ENCODE data around the gene PAPOLA. TPM values are rescaled to one million over a fixed set of nuclear protein-coding genes. Genes with fewer than 3 reads are reported as not detected.

PAPOLA gene
- 100 to 1,000 TPM; 168 to 207 (median 183) TPM for total RNA-seq
- total RNA-seq (2013): 203 TPM
- 158 to 413 (median 231) reads per million in 29 experiments for total RNA-seq

- H3K36me3 Mint-ChIP-seq: peaks cover 3% of the 10 kb centered on the region
- POLR2A ChIA-PET: no interaction called here
- peak within 1 kb of the TSS; percentile 94 for H3K27ac ChIP-seq (ENCODE audit: low read length)
- ATAC-seq (replicated peaks in 1 of 4) (peak; percentile 90 to 93 (median 92)), DNase-seq (peak; percentile 88 to 98 (median 94))
- peaks cover 0 to 3% of the 10 kb centered on the region in 2 donors for H3K27me3 Mint-ChIP-seq
- no peaks in the 10 kb centered on the region for H3K9me3 Mint-ChIP-seq
- under 1% methylated on average over 74 of the region's 87 CpGs for whole genome bisulfite sequencing (ENCODE audit: insufficient coverage)
- H3K27ac Mint-ChIP-seq: peak within 1 kb of the TSS; percentile 93
- H3K27me3 ChIP-seq (replicated peaks in 1 of 2; ENCODE audit: control insufficient read depth in 2 of 2, extremely low read depth in 1 of 2, insufficient read depth in 2 of 2, low read length in 1 of 2): peaks cover 0 to 3% of the 10 kb centered on the region in 2 experiments
- no peaks in the 10 kb centered on the region for H3K36me3 ChIP-seq (ENCODE audit: control insufficient read depth in 2 of 2, extremely low read depth in 1 of 2, insufficient read depth in 1 of 2, low read length in 1 of 2)
- CTCF ChIA-PET: no interaction called here
- peaks cover 29 to 30% of the 10 kb centered on the region in 2 experiments for H3K4me1 ChIP-seq (ENCODE audit: control insufficient read depth in 1 of 2, extremely low read depth in 1 of 2, insufficient read depth in 2 of 2, low read length in 2 of 2)
- H3K4me3 ChIP-seq (ENCODE audit: control insufficient read depth in 1 of 2, extremely low read depth in 1 of 2, low read length in 1 of 2): peak within 1 kb of the TSS; percentile 79 to 94
- H3K9me3 ChIP-seq: no peaks in the 10 kb centered on the region
- H3K4me3 Mint-ChIP-seq: peak within 1 kb of the TSS; percentile 95 to 100 (median 98)
- H3K4me1 Mint-ChIP-seq: peaks cover 43 to 52% (median 49%) of the 10 kb centered on the region in 3 donors
Observed at GRCh38 chr14:96501740-96502620, at the start of gene PAPOLA. Gene PAPOLA, plus strand, starts transcription at chr14:96502382. Its CDS starts 211 bp downstream, at chr14:96502593.

- Histone ChIP-seq H3K9me3 (no peaks in the 10 kb centered on the region), H3K4me3 (ENCODE audit: control insufficient read depth in 1 of 2, extremely low read depth in 1 of 2, low read length in 1 of 2) (no peak overlapping the region), H3K4me1 (ENCODE audit: control insufficient read depth in 1 of 2, extremely low read depth in 1 of 2, insufficient read depth in 2 of 2, low read length in 2 of 2) (no peaks in the 10 kb centered on the region), H3K36me3 (ENCODE audit: control insufficient read depth in 2 of 2, extremely low read depth in 1 of 2, insufficient read depth in 1 of 2, low read length in 1 of 2) (no peaks in the 10 kb centered on the region), H3K27ac (ENCODE audit: low read length) (no peak overlapping the region), H3K27me3 (replicated peaks in 1 of 2; ENCODE audit: control insufficient read depth in 2 of 2, extremely low read depth in 1 of 2, insufficient read depth in 2 of 2, low read length in 1 of 2) (peaks cover 0 to 2% of the 10 kb centered on the region in 2 experiments)
- Mint-ChIP-seq H3K27me3 (peaks cover 3 to 6% of the 10 kb centered on the region in 2 donors), H3K27ac (no peak overlapping the region), H3K9me3 (no peaks in the 10 kb centered on the region), H3K36me3 (no peaks in the 10 kb centered on the region), H3K4me3 (no peak overlapping the region), H3K4me1 (no peaks in the 10 kb centered on the region)
- WGBS (ENCODE audit: insufficient coverage): 76% methylated on average over 4 of the region's 6 CpGs
- no peak for ATAC-seq (replicated peaks in 1 of 4)
- DNase-seq: no peak
- ChIA-PET CTCF (no interaction called here), POLR2A (no interaction called here)
Observed at GRCh38 chr14:96452684-96453083, 49.5 kb upstream of the PAPOLA start.

DNA sequence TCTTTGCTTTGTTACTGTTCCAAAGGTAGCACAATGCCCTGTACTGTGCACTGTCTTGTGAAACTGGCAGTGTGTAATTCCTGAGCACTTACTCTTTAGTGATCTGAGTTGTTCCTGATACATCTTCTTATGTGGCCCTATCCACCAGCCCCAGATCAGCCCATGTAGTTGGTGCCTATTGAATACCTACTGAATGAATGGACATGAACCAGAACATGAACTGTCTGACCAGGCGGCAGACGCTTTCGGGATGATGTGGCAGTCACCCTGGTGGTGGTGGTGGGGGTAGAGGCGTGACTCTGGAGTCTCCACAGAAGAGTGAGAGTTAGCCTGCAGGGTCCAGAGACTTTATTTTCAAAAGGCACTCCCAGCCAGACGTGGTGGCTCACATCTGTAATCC, 46.6 kb upstream of the PAPOLA start:
- no peaks in the 10 kb centered on the region for H3K9me3 ChIP-seq
- DNase-seq (no peak), ATAC-seq (replicated peaks in 1 of 4) (no peak)
- peaks cover 0 to 2% of the 10 kb centered on the region in 2 experiments for H3K27me3 ChIP-seq (replicated peaks in 1 of 2; ENCODE audit: control insufficient read depth in 2 of 2, extremely low read depth in 1 of 2, insufficient read depth in 2 of 2, low read length in 1 of 2)
- no peaks in the 10 kb centered on the region for H3K36me3 ChIP-seq (ENCODE audit: control insufficient read depth in 2 of 2, extremely low read depth in 1 of 2, insufficient read depth in 1 of 2, low read length in 1 of 2)
- H3K27ac Mint-ChIP-seq: no peak overlapping the region
- WGBS (ENCODE audit: insufficient coverage): 68% methylated on average over 5 of the region's 5 CpGs
- H3K4me1 Mint-ChIP-seq: no peaks in the 10 kb centered on the region
- H3K4me3 Mint-ChIP-seq: no peak overlapping the region
- peaks cover 9 to 14% of the 10 kb centered on the region in 2 donors for H3K27me3 Mint-ChIP-seq
- ChIA-PET POLR2A (no interaction called here), CTCF (no interaction called here)
- no peaks in the 10 kb centered on the region for H3K9me3 Mint-ChIP-seq
- no peak overlapping the region for H3K4me3 ChIP-seq (ENCODE audit: control insufficient read depth in 1 of 2, extremely low read depth in 1 of 2, low read length in 1 of 2)
- no peaks in the 10 kb centered on the region for H3K4me1 ChIP-seq (ENCODE audit: control insufficient read depth in 1 of 2, extremely low read depth in 1 of 2, insufficient read depth in 2 of 2, low read length in 2 of 2)
- H3K36me3 Mint-ChIP-seq: no peaks in the 10 kb centered on the region
- H3K27ac ChIP-seq (ENCODE audit: low read length): no peak overlapping the region

DNA sequence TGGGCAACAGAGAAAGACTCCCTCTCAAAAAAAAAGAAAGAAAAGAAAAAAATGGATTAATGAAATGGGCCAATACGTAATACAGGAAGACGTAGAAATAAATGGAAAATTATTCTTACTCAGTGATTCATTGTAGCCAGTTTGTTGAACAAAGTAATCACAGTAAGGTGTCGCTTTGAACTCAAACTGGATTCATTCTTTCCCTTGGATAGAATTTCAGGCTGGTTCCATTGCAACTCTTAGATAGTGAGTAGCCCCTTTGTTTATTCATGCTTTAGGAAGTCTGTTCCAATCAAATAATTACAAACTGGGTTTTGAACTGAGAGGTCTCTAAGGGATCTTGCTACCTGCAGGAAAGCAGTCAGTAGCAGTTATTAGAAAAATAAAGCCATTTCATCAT, 42.3 kb upstream of the PAPOLA start:
- H3K9me3 Mint-ChIP-seq: no peaks in the 10 kb centered on the region
- peaks cover 9 to 15% of the 10 kb centered on the region in 2 donors for H3K27me3 Mint-ChIP-seq
- no peak overlapping the region for H3K4me3 Mint-ChIP-seq
- H3K4me1 ChIP-seq (ENCODE audit: control insufficient read depth in 1 of 2, extremely low read depth in 1 of 2, insufficient read depth in 2 of 2, low read length in 2 of 2): peaks cover 0 to 3% of the 10 kb centered on the region in 2 experiments
- peaks cover 6 to 9% (median 8%) of the 10 kb centered on the region in 3 donors for H3K4me1 Mint-ChIP-seq
- no peaks in the 10 kb centered on the region for H3K9me3 ChIP-seq
- ChIA-PET POLR2A (no interaction called here), CTCF (no interaction called here)
- ATAC-seq (replicated peaks in 1 of 4): no peak
- DNase-seq: no peak
- H3K36me3 Mint-ChIP-seq: no peaks in the 10 kb centered on the region
- no CpG with 5 or more reads among the region's 3 CpGs for WGBS (ENCODE audit: insufficient coverage)
- H3K27me3 ChIP-seq (replicated peaks in 1 of 2; ENCODE audit: control insufficient read depth in 2 of 2, extremely low read depth in 1 of 2, insufficient read depth in 2 of 2, low read length in 1 of 2): peaks cover 0 to 5% of the 10 kb centered on the region in 2 experiments
- no peak overlapping the region for H3K4me3 ChIP-seq (ENCODE audit: control insufficient read depth in 1 of 2, extremely low read depth in 1 of 2, low read length in 1 of 2)
- H3K27ac Mint-ChIP-seq: no peak overlapping the region
- H3K36me3 ChIP-seq (ENCODE audit: control insufficient read depth in 2 of 2, extremely low read depth in 1 of 2, insufficient read depth in 1 of 2, low read length in 1 of 2): no peaks in the 10 kb centered on the region
- no peak overlapping the region for H3K27ac ChIP-seq (ENCODE audit: low read length)

DNA sequence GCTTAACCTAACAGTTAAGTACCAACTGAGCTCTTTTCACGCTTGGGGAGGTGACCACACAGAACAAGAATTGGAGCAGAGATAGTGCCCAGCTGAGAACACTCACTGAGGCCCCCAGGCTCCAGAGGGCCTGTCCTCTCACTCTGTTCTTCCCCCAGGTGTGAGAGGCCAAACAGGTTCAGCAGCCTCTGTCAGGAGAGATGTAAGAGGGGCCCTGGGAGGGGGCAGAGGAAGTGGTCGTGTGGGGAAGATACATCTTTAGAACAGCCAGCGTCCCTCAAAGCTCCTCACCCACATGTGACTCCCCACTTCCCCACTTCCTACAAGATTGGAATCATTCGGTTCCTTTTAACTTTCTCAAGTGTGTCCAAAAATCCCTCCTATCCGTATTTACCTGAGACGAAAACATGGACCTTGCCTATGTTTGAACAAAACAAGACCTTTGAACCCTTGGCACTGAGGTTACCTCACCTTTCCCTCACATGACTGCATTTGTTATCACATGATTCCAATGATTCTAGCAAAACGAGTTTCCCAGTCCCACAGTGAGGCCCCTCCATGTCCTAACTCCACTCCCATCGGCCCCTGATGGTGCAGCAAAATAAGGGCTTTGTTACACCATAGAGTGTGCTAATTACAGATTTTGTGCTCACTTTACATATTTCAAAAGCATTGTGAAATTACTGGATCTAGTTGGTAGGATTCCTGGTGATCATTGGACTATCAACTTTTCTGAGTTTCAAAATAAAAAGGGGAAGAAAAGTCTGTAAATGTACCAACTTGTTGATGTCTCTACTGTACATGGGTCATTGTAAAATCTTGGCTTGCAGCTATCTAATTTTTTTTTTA, 40.0 kb upstream of the PAPOLA start:
- ATAC-seq (replicated peaks in 1 of 4): no peak
- CTCF ChIA-PET: no interaction called here

DNA sequence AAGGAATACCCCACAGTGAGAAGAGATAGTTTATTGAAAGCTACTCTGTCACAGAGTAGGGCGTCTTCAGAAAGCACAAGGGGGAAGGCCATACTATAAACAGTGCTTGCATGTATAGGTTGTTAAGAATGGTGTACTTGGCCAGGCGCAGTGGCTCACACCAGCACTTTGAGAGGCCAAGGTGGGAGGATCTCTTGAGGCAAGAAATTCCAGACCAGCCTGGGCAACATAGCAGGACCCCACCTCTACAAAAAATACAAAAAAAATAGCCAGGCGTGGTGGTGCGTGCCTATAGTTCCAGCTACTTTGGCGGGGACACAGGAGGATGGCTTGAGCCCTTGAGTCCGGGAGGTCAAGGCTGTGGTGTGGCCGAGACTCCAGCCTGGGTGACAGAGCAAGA, 38.0 kb upstream of the PAPOLA start:
- Mint-ChIP-seq H3K36me3 (no peaks in the 10 kb centered on the region), H3K4me1 (peaks cover 6 to 9% (median 8%) of the 10 kb centered on the region in 3 donors), H3K4me3 (no peak overlapping the region), H3K9me3 (no peaks in the 10 kb centered on the region), H3K27ac (no peak overlapping the region), H3K27me3 (peaks cover 0 to 11% of the 10 kb centered on the region in 2 donors)
- Histone ChIP-seq H3K4me1 (ENCODE audit: control insufficient read depth in 1 of 2, extremely low read depth in 1 of 2, insufficient read depth in 2 of 2, low read length in 2 of 2) (peaks cover 0 to 3% of the 10 kb centered on the region in 2 experiments), H3K27me3 (replicated peaks in 1 of 2; ENCODE audit: control insufficient read depth in 2 of 2, extremely low read depth in 1 of 2, insufficient read depth in 2 of 2, low read length in 1 of 2) (peaks cover 0 to 3% of the 10 kb centered on the region in 2 experiments), H3K9me3 (no peaks in the 10 kb centered on the region), H3K4me3 (ENCODE audit: control insufficient read depth in 1 of 2, extremely low read depth in 1 of 2, low read length in 1 of 2) (no peak overlapping the region), H3K36me3 (ENCODE audit: control insufficient read depth in 2 of 2, extremely low read depth in 1 of 2, insufficient read depth in 1 of 2, low read length in 1 of 2) (no peaks in the 10 kb centered on the region), H3K27ac (ENCODE audit: low read length) (no peak overlapping the region)
- no peak for DNase-seq
- ChIA-PET POLR2A (no interaction called here), CTCF (no interaction called here)
- WGBS (ENCODE audit: insufficient coverage): 100% methylated on average over 4 of the region's 7 CpGs
- no peak for ATAC-seq (replicated peaks in 1 of 4)

More for the DNA sequence above, 40.0 kb upstream of the PAPOLA start:
- H3K36me3 ChIP-seq (ENCODE audit: control insufficient read depth in 2 of 2, extremely low read depth in 1 of 2, insufficient read depth in 1 of 2, low read length in 1 of 2): no peaks in the 10 kb centered on the region
- Mint-ChIP-seq H3K36me3 (no peaks in the 10 kb centered on the region), H3K27me3 (peaks cover 4 to 15% of the 10 kb centered on the region in 2 donors), H3K9me3 (no peaks in the 10 kb centered on the region), H3K4me1 (peaks cover 6 to 9% (median 8%) of the 10 kb centered on the region in 3 donors), H3K27ac (no peak overlapping the region), H3K4me3 (no peak overlapping the region)
- H3K9me3 ChIP-seq: no peaks in the 10 kb centered on the region
- peaks cover 0 to 3% of the 10 kb centered on the region in 2 experiments for H3K27me3 ChIP-seq (replicated peaks in 1 of 2; ENCODE audit: control insufficient read depth in 2 of 2, extremely low read depth in 1 of 2, insufficient read depth in 2 of 2, low read length in 1 of 2)
- peaks cover 0 to 3% of the 10 kb centered on the region in 2 experiments for H3K4me1 ChIP-seq (ENCODE audit: control insufficient read depth in 1 of 2, extremely low read depth in 1 of 2, insufficient read depth in 2 of 2, low read length in 2 of 2)
- 37% methylated on average over 3 of the region's 8 CpGs for WGBS (ENCODE audit: insufficient coverage)
- DNase-seq: no peak
- POLR2A ChIA-PET: no interaction called here
- no peak overlapping the region for H3K4me3 ChIP-seq (ENCODE audit: control insufficient read depth in 1 of 2, extremely low read depth in 1 of 2, low read length in 1 of 2)
- no peak overlapping the region for H3K27ac ChIP-seq (ENCODE audit: low read length)

All from T-cell (primary cell).